SU-DHL-6 (cell line): ENCODE results near the gene RASD1.

Experiments used
- EZH2phosphoT487 ChIP-seq: fragments of 200-600 bp; sonication (generic), shearing (Covaris generic); conservative IDR thresholded peaks from 2 replicates; pipeline ENCODE4 v1.6.1; 2018; ENCODE audit warnings: mild to moderate bottlenecking, antibody characterized with exemption, low read length, moderate library complexity, mixed read lengths
- TF ChIP-seq, protein P1 (sequence below): fragments of 200-600 bp; sonication (generic); IDR thresholded peaks from one replicate; pipeline ENCODE4 v1.5.1; 2017; ENCODE audit warnings: antibody characterized with exemption, mild to moderate bottlenecking, low read length, moderate library complexity; ENCODE audit not compliant: insufficient read depth, poor library complexity, severe bottlenecking

DNA sequence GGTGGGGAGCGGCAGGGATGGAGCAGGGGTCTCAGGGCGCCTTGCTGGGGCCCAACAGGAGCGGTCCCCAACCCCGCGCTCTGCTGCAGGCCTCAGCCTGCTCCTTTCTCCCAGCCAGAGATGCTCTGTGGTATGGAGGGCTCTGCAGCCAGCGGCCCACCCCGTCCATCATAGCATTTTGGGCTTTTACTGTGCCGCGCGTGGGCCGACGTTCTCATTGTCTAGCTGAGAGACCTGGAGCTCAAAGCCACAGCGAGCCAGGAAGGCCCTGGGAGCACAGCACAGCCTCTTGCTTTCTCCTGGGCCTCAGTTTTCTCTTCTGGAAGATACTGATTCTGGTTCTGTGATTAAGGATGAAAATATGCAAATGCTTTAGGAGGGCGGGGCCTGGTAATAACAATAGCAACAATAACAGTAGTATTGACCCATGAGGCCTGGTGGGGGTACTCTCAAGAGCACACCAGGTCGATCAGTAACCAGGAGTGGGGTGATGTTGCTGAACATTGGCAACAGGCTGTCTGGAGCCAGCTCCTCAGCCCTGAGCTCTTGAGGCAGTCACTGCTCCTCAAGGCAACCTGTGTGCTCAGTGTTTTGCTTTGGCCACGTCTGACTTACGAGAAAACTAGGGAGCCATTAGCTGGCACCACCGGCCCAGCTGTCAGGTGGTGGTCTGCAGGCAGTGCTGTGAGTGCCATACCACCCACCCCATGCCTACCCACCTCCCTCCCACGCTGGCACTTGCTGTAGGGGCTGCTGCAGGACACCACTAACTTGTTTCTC, 1.1 kb upstream of the RASD1 start:
- TF ChIP-seq EZH2phosphoT487 = no peak
- TF ChIP-seq, protein P1, sequence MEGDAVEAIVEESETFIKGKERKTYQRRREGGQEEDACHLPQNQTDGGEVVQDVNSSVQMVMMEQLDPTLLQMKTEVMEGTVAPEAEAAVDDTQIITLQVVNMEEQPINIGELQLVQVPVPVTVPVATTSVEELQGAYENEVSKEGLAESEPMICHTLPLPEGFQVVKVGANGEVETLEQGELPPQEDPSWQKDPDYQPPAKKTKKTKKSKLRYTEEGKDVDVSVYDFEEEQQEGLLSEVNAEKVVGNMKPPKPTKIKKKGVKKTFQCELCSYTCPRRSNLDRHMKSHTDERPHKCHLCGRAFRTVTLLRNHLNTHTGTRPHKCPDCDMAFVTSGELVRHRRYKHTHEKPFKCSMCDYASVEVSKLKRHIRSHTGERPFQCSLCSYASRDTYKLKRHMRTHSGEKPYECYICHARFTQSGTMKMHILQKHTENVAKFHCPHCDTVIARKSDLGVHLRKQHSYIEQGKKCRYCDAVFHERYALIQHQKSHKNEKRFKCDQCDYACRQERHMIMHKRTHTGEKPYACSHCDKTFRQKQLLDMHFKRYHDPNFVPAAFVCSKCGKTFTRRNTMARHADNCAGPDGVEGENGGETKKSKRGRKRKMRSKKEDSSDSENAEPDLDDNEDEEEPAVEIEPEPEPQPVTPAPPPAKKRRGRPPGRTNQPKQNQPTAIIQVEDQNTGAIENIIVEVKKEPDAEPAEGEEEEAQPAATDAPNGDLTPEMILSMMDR = no peak
